HCEC 1CT (cell line): ENCODE data around the gene PFKFB3.
"Not testable (repeated sequence)": the region's sequence is repeated elsewhere in the genome, so short reads cannot be mapped to it uniquely, and the experiment has no call there.

Experiments used
- DNase-seq: peaks from one replicate; pipeline ENCODE4 v3.0.0-alpha.2; 2017

PFKFB3 gene

DNA sequence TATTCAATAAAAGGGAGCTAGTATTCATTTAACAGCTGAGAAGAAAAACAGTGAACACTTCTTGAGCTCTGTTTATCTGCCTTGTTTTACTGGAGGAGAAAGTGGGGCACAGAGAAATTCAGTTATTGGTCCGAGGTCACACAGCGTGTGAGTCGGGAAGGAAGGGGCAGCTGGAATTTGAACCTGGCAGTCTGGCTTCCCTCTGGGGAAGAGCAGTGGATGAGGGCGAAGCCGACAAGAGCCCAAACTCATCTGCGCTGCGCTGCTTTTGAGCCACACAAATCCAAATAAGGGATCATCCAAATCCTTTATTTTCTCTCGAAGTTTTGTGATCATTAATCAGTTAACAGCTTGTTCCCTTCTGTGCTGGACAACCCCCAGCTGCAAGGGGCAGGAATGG, 23.7 kb upstream of the PFKFB3 start:
- DNase-seq: no peak

DNA sequence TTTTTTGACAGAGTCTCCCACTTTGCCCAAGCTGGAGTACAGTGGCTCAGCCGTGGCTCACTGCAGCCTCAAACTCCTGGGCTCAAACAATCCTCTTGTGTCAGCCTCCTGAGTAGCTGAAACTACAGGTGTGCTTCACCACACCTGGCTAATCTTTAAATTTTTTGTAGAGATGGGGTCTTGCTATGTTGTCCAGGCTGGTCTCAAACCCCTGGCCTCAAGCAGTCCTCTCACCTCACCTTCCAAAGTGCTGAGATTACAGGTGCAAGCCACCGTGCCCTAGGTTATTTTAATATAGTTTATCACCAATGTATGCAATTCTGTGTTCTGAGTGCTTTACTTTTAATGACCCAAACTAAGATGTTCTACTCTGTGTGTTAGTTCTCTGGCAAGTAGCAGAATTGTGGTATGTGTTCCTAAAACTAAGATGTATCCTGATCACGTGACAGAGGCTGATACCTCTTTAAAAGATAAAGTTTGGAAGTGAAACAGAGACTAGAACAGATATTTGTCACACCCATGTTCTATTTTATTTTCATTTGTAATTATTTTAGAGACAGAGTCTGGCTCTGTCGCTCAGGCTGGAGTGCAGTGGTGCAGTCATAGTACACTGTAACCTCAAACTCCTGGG, 22.1 kb upstream of the PFKFB3 start:
- DNase-seq: no peak

DNA sequence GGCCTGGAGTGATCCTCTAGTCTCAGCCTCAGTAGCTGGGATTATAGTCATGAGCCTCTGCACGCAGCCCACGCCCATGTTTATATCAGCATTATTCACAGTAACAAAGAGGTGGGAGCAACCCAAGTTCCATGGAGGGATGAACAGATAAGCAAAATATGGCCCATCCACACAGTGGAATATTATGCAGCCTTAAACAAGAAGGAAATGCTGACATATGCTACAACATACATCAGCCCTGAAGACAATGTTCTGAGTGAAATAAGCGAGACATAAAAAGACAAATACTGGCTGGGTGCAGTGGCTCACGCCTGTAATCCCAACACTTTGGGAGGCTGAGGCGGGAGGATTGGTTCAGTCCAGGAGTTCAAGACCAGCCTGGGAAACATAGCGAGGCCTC, 21.5 kb upstream of the PFKFB3 start:
- DNase-seq: no peak

DNA sequence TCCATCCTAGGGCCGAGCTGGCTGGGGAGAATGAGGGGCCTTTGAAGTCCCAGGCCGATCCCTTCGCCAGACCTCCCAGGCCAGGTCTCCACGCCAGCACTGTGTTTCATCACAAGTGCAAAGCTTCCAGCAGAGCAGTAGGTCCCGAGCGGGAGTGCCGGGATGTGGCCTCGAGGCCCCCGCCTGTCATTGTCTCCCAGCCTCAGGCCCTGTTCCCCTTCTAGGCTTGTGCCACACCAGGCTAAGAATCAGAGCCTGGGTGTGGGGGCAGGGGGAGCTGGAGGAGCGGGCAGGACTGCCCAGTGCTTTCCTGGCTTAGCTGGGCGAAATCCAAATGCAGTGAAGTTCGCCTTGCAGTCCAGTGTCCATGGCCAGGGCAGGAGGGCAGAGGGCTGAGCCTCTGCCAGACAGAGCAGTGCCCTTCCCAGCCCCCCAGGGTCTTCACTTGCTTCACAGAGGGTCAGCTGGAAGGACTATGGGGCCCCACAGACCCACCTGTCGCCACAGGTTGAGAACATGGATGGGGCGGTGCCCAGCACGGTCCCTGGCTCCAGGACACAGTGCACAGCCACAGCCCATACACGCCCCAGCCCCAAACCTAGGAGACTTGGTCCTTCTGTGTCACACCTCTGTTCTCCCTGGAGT, 20.2 kb upstream of the PFKFB3 start:
- no peak for DNase-seq

DNA sequence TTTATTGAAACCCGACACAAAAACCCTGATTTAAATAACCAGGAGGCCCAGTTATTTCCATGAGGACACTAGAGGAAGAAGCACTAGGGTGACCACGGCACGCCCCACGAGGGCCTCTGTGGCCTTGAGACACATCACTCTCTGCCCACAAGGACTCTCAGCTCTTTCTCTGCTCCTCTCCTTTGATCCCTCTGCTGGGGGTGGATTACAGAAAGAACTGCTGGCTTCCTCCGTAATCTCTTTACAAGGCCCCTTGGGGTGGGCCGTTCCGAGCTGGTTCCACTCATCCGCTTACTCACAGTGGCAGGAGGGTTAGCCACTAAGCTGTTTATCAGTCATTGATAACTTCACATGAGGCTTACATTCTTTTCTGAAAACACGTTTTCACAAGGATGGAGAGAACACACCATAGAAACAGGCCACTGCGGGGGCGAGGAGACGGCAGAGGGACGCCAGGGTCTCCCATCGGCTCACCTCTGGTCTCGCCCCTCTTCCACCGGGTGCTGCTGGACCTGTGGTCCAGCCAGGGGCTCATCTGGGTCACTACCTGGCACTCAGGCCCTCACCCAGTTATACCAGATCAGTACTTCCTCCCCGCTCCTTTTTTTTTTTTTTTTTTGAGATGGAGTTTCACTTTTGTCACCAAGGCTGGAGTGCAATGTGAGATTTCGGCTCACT, 17.6 kb upstream of the PFKFB3 start:
- DNase-seq: no peak

DNA sequence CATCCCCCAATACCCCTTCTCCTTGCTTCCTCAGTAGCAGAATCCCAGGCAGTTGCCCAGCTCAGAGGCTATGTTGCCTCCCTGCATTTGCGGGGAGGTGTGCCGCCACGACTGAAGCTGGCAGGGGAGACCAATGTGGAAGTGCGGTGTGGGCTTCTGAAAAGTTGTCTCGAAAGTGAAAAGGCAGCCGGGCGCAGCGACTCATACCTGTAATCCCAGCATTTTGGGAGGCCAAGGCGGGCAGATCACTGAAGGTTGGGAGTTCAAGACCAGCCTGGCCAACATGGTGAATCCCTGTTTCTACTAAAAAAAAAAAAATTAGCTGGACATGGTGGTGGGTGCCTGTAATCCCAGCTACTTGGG, 15.9 kb upstream of the PFKFB3 start:
- no peak for DNase-seq

DNA sequence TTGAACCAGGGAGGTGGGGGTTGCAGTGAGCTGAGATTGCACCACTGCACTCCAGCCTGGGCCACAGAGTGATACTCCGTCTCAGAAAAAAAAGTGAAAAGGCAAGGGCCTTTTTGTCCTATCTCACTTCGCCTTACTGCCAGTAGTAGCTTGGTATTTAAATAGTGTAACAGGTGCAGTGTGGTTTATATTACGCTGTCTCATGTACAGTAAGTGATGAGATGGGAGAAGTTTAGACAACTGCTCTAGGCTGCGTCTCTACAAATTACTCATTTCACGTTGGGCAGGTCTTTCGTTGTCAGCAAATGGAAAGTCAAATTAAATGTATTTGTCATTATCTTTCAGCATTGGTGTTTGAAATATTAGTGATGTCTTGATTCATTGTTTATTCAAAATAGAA, 15.5 kb upstream of the PFKFB3 start:
- no peak for DNase-seq

DNA sequence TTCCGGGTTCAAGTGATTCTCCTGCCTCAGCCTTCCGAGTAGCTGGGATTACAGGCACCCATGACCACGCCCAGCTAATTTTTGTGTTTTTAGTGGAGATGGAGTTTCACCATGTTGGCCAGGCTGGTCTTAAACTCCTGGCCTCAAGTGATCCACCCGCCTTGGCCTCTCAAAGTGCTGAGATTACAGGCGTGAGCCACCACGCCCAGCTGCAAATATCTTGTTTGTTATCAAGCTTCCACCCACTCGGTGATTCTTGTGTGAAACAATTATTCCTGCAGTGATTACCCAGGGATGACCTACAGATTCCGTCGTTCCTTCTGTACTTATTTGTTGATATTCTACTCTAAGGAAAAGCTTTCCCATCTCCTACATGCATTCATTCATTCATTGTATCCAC, 12.7 kb upstream of the PFKFB3 start:
- DNase-seq: not testable (repeated sequence)

DNA sequence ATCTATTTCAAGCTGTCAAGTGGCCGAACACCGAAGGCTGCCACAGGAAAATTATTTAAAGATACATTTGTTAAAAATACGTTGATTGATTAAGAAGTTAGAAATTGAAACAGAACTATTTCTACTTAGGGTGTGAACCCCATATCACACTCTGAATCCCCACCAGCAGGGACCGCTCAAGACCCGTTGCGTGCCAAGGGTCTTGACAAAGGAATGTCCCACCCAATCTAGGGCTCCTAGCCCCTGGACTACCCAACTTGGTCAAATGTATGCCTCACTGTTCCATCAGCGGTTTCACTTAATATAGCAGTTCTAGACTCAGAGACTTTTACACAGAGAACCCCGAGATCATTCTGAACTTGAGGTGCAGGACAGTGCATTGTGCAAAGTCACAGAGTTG, 11.6 kb upstream of the PFKFB3 start:
- no peak for DNase-seq

DNA sequence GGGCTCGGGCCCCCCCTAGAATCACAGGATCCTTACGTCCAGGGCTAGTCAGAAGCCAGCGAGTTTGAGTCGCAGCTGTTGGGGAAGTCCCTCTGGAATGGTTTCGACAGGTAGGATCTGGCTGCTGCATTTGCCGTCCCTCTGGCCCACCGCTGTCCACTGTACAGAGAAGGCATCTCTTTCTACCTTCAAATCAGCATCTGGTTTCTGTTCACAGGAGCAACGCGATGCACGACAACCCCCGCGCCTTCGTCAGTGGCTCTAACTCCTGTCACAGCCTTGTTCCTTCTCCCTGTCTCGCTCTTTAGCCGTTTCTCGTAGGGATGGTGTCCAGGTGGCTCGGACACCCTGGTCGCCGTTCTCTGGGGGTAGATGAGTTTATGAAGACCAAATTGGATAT, 11.2 kb upstream of the PFKFB3 start:
- DNase-seq: no peak

DNA sequence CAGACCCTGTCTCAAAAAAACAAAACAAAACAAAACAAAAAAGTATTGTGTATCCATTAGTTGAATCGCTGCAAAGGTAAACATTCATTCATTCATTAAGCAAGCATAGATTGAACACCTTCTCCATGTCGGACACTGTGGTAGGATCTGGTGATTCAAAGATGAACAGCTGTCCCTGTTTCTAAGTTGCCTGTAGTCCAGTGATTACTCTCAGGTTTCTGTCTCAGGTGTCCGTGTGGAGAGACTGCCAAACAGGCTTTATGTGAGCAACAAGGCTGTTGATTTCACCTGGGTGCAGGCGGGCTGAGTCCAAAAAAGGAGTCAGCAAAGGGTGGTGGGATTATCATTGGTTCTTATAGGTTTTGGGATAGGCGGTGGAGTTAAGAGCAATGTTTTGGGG, 9.4 kb upstream of the PFKFB3 start:
- DNase-seq: not testable (repeated sequence)

DNA sequence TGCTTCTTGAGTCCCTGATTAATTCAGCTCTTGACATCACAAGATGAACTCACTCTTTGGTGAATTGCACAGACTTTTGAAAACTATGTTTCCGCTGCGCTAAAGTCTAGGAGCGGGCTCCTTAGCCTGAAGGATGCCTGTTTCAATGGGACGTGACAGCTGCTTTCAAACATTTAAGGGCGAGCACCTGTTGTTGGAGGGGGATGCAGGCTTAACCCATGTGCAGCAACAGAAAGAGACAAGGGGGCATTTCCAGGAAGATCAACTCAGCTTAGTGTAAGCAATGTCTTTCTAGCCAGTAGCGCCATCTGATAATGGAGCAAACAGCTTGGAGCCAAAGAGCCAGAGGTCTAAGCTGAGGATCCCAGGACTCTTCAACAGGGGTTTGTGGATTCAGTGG, 8.4 kb upstream of the PFKFB3 start:
- no peak for DNase-seq

DNA sequence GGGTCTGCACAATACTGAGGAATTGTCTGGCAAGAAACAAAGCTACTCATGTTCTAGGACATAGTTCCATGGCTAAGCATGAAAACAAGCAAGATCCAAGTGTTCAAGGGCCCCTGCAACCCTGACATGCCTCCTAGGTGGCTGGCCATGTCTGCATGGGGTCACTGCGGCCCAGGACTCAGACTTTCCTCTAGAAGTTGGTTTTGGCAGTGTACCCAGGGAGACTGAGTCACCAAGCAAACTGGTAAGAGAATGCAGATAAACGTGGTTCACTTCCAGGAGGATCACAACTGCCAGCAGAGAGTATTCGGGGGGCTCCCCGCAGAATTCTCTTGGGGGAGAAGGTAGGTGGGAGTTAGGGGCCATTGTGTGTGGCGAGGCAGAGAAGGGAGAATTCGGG, 7.4 kb upstream of the PFKFB3 start:
- peak; percentile 32 for DNase-seq

DNA sequence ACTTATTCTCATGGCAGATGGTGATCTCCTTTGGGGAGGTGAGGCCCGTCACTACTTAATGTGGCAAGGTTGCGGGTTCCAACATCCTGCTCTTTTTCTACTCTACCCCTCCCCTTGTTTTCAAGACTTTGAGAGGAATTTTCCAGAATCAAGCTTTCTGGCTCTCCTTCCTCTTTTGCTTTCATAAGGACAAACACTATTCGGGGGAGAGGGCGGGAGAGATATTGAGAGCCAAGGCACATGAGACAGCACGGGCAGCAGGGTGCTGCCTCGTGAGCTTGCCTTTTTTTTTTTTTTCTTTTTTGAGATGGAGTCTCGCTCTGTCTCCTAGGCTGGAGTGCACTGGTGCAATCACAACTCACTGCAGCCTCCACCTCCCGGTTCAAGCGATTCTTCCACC, 6.9 kb upstream of the PFKFB3 start:
- no peak for DNase-seq

DNA sequence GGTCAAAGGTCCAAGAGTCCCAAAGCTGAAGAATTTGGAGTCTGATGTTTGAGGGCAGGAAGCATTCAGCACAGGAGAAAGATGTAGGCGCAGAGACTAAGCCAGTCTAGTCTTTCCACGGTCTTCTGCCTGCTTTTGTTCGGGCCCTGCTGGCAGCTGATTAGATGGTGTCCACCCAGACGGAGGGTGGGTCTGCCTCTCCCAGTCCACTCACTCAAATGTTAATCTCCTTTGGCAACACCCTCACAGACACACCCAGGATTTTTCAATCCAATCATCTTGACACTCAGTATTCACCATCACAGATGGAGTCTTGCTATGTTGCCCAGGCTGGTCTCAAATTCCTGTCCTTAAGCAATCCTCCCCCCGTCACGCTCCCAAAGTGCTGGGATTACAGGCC, 6.2 kb upstream of the PFKFB3 start:
- DNase-seq: not testable (repeated sequence)

DNA sequence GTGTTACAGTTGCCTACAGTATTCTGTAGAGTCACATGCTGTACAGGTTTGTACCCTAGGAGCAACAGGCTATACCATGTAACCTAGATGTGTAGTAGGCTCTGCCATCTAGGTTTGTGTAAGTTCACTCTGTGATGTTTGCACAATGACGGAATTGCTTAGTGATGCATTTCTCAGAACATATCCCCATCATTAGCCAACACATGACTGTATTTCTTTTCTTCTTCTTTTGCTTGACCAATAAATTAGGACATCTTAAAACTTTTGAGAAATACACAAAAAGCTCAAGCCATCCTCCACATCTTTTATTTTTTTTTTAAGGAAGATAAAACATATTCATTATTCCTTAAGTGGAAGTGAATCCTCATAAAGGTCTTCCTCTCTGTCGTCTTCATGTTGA, 5.4 kb upstream of the PFKFB3 start:
- DNase-seq: no peak

DNA sequence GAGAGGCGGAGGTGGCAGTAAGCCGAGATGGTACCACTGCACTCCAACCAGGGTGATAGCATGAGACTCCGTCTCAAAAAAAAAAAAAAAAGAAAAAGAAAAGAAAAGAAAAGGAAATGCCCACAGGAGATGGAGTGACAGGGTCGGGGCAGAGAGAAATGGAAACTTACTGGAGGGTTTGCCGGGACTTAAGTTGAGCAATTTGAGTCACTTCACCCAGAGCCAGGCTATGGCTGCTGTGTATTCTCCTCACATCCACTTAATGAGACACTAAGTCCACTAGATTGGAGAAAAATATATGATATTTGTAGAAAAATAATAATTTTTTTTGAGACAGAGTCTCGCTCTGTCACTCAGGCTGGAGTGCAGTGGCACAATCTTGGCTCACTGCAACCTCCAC, 4.6 kb upstream of the PFKFB3 start:
- DNase-seq: no peak

DNA sequence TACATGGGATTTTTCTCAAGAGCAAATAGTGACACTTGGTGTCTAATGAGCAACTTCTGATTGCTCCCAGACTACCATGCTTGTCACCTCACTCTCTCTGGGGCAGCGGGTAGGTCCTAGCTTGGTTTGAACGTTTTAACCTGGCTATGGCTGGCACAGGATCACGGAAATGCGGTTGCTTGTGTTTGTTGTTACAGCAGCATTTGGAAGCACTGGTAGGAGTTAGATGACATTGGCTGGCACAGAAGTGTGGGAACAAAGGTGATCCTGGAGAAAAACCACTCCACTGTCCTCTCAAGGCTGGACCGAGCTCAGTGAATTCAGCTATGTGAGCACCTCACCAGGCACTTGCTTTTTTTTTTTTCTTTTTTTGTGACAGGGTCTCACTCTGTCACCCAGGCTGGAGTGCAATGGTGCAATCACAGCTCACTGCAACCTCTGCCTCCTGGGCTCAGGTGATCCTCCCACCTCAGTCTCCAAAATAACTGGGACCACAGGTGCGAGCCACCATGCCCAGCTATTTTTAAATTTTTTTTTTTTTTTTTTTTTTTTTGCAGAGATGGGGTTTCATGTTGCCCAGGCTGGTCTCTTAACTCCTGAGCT, 3.5 kb upstream of the PFKFB3 start:
- no peak for DNase-seq

DNA sequence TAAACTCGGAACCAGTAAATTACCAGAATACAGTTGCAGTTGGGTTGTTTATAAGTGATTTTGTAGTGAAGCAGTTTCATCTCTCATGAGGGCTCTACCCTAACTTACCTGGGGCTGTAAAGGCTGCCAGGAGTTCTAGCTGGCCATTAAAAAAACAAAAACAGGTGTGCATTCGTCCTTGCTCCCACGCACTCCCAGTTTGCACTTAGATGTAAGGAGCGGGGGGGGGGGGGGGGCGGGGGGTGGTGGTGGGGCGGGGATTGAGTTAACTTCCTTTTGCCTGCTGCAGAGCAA, 2.3 kb upstream of the PFKFB3 start:
- DNase-seq: no peak

DNA sequence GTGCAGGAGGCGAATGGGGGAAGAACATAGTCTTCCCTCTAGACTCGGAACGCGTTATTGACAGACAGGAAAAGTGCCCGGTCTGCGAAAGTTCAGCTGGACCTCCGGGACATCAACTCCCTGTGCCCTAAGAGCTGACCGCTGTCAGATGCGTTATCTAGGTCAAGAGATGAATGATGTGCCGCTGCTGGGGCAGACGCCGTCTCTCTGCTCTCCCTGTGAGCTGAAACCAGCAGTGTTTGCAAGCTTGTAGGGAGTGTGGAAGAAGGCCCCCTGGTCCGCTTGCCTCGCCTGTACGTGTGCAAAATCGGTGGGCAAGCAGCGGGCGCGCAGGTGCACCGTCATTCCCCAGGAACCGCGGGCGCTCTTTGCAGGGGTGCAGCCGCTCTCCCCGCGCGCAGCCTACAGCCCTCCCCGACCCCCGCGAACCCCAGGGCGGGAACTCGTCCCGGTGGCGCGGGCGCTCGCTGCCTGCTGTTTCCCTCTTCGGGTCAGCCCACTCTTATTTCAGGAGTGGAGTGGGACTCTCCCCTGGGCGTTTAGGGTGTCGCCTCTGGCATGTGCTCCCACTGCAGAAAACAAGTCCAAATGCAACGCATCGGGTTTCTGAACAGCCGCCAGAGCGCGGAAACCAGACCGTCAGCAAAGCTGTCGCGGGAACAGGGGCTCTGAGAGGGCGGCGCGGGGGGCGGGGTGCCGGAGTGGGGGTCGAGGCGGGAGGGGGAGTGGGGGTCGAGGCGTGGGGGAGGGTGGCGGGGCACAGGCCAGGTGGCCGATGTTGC, 1.8 kb upstream of the PFKFB3 start:
- DNase-seq: peak; percentile 27

DNA sequence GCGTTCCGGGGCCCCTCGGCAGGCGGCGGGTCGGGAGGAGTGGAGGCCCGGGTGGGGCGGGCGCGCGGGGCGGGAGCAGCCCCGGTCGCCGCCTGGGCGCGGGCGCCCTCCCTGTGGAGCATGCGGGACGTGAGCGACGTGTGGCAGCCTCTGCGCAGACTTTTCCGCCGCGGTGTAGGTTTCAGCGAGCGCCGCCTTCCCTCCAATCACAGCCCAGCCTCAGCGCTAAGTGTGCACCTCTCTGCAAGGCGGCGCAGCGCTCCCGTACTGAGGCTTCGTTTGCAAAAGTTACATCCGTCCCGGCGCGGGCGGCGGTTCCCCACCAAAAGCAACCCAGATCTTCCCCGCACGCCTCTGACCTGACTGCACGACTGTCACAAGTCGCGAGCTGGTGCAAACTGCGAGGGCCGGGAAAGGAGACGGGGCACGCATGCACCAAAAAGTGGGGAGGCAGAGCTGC, 1.2 kb upstream of the PFKFB3 start:
- peak; percentile 72 for DNase-seq

DNA sequence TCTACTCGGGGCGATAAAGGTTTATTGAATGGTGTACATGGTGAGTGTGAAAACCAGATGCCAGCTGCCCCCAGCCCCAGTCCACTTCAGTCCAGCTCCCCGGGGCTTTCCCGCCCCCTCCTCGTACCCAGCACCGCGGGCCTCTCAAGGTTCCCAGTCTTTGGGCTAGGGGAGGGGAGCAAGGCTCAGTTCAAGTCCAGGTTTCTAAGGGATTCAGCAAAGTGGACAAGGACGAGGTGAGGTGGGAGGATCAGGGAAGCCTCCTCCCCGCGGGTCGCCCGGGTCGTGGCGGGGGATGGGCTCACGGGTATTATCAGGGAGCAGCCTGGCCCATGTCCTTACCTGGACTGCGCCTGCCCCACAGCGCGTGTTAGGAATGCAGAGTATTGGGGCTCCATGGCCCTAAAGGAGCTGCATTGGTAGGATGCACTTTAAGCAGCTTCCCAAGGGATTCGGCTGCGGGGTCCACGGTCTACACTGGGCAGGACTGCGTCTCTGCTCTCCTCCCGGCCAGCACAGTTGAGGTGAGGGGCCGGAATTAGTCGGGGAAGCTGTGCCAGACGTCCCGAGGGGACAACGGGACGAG, 541 bp upstream of the PFKFB3 start:
- DNase-seq: no peak
